IPS-18a (cell line): ENCODE measurements around the gene VMP1.
"Not testable (repeated sequence)": the region's sequence is repeated elsewhere in the genome, so short reads cannot be mapped to it uniquely, and the experiment has no call there.

ENCODE experiments used
- H3K27ac ChIP-seq: one replicate; pipeline ENCODE4 v1.5.1; 2013; ENCODE audit warnings: low read length
- H3K27me3 ChIP-seq: one replicate; pipeline ENCODE4 v1.6.1; 2013; ENCODE audit warnings: mild to moderate bottlenecking, low read length; ENCODE audit not compliant: control insufficient read depth, insufficient read depth
- H3K36me3 ChIP-seq: one replicate; pipeline ENCODE4 v1.6.1; 2013; ENCODE audit warnings: low read depth, low read length; ENCODE audit not compliant: control insufficient read depth
- H3K4me1 ChIP-seq: one replicate; pipeline ENCODE4 v1.6.1; 2013; ENCODE audit warnings: low read depth, low read length; ENCODE audit not compliant: control insufficient read depth
- H3K4me3 ChIP-seq: one replicate; pipeline ENCODE4 v1.5.1; 2013; ENCODE audit warnings: low read length
- H3K9ac ChIP-seq: one replicate; pipeline ENCODE4 v1.6.1; 2013; ENCODE audit warnings: mild to moderate bottlenecking, low read length, moderate library complexity
- H3K9me3 ChIP-seq: one replicate; pipeline ENCODE4 v1.6.1; 2013; ENCODE audit warnings: low read depth, low read length; ENCODE audit not compliant: control insufficient read depth

Gene VMP1

DNA sequence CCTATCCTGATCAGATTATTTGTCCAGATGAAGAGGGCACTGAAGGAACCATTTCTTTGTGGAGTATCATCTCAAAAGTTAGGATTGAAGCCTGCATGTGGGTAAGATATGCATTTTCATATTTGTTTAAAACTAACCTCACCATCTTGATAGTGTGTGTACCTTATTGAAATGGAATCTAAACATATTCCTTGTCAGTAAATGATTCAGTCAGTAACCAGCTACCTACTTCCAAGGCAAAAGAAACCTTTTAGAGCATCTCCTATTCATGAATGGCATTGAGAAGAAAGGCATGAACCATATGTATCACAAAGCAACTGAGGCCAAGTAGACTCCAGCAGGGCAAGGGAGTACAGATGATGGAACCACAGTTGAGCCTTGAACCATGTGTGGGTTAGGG is 57.6 kb downstream of the VMP1 start:
- Histone ChIP-seq H3K27me3 (no peaks in the 10 kb centered on the region), H3K9me3 (no peaks in the 10 kb centered on the region), H3K36me3 (peaks cover 3% of the 10 kb centered on the region), H3K4me1 (peaks cover 8% of the 10 kb centered on the region), H3K4me3 (no peak overlapping the region), H3K27ac (no peak overlapping the region), H3K9ac (no peak overlapping the region)

DNA sequence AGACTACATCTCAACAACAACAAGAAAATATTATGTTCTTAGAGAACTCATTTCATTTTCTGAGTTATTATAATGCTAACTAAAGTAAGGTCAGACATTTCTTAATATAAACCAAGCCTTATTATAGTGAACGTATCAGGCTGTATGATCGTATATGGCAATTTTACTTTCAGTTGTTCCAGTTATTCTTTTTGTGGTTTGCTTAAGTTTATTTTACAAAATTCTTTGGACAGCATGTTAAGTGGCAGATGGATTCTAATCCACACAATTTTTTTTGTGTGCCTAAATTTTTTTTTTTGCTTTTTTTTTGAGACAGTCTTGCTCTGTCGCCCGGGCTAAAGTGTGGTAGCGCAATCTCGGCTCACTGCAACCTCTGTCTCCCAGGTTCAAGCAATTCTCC is 59.0 kb downstream of the VMP1 start:
- H3K4me1 ChIP-seq: peaks cover 5% of the 10 kb centered on the region
- no peak overlapping the region for H3K4me3 ChIP-seq
- no peak overlapping the region for H3K27ac ChIP-seq

DNA sequence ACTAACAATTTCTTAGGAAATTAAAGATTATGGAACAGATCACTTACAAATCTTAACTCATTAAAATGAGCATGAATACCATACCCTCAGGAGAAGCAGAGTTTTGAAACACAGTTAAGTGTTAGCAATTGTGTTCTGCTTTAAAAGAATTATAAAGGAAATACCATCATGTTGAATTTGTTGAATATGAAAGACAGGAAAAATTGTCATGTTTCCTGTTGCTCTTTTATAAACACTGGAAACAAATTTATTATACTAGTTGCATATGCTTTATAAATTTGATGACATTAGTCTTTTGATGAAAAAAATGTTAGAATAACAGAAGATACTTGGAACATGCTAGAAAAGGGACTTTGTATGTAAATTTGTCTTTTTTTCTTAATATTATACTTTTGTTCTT is 59.7 kb downstream of the VMP1 start:
- H3K9ac ChIP-seq: no peak overlapping the region
- no peaks in the 10 kb centered on the region for H3K27me3 ChIP-seq
- no peaks in the 10 kb centered on the region for H3K9me3 ChIP-seq
- H3K4me3 ChIP-seq: no peak overlapping the region
- no peak overlapping the region for H3K27ac ChIP-seq
- peaks cover 3% of the 10 kb centered on the region for H3K36me3 ChIP-seq
- H3K4me1 ChIP-seq: no peaks in the 10 kb centered on the region

More for the DNA sequence above, 59.0 kb downstream of the VMP1 start:
- H3K9me3 ChIP-seq: no peaks in the 10 kb centered on the region
- peaks cover 3% of the 10 kb centered on the region for H3K36me3 ChIP-seq
- H3K27me3 ChIP-seq: no peaks in the 10 kb centered on the region
- no peak overlapping the region for H3K9ac ChIP-seq

DNA sequence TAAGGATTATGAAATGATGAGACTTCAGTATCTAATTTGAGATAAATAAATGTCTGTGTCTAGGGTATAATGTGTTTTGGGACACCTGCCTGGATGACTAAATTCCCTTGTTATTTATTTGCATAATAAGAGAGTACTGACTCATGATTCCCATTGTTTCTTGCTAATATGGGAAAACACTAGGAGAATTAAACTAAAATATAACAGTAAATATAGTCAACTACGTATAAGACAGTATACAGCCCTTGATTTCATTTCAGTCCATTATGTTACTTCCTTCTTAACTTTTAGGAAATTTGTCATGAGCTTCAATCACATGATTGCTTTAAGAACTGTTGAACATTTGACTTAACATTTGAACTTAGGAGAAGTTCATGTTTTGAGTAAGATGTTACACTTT is 62.4 kb downstream of the VMP1 start:
- no peak overlapping the region for H3K4me3 ChIP-seq
- no peaks in the 10 kb centered on the region for H3K27me3 ChIP-seq
- H3K36me3 ChIP-seq: peaks cover 6% of the 10 kb centered on the region
- no peaks in the 10 kb centered on the region for H3K4me1 ChIP-seq
- no peak overlapping the region for H3K27ac ChIP-seq
- no peak overlapping the region for H3K9ac ChIP-seq
- H3K9me3 ChIP-seq: no peaks in the 10 kb centered on the region

DNA sequence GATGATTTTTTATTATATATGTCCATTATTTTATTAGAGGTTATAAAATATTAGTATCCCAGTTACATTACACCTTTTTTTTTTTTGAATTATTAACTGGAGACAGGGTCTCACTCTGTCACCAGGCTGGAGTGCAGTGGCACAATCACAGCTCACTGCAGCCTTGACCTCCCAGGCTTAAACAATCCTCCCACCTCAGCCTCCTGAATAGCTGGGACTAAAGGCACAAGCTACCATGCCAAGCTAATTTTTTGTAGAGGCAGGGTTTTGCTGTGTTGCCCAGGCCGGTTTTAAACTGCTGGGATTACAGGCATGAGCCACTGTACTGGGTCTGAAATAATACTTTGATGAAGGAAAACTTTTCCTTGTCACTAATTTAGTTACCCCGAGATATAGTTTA is 63.6 kb downstream of the VMP1 start:
- Histone ChIP-seq H3K4me1 (no peaks in the 10 kb centered on the region), H3K36me3 (peaks cover 3% of the 10 kb centered on the region), H3K27me3 (no peaks in the 10 kb centered on the region), H3K9ac (no peak overlapping the region), H3K9me3 (no peaks in the 10 kb centered on the region), H3K27ac (no peak overlapping the region), H3K4me3 (no peak overlapping the region)

DNA sequence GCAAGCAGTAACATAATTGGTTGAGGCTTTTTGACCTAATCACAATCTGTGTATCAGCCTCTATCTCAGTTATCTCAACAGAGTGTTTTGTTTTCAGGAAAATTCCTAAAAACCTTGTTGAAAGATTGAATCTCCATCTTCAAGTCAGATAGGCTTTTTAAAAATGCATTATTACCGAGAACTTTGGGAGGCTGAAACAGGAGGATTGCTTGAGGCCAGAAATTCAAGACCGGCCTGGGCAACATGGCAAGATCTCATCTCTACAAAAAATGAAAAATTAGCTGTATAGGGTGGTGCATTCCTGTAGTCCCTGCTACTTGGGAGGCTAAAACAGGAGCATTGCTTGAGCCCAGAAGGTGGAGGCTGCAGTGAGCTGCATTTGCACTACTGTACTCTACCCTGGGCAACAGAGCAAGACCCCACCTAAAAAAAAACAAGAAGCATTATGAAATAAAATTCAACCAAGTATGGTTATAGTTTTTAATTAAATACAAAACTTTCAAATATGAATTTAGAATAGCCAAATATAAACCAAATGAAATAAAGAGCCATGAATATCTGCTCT is 68.4 kb downstream of the VMP1 start:
- no peaks in the 10 kb centered on the region for H3K4me1 ChIP-seq
- H3K27ac ChIP-seq: no peak overlapping the region
- no peak overlapping the region for H3K9ac ChIP-seq
- no peaks in the 10 kb centered on the region for H3K9me3 ChIP-seq
- H3K27me3 ChIP-seq: no peaks in the 10 kb centered on the region
- H3K36me3 ChIP-seq: peaks cover 9% of the 10 kb centered on the region
- H3K4me3 ChIP-seq: no peak overlapping the region

DNA sequence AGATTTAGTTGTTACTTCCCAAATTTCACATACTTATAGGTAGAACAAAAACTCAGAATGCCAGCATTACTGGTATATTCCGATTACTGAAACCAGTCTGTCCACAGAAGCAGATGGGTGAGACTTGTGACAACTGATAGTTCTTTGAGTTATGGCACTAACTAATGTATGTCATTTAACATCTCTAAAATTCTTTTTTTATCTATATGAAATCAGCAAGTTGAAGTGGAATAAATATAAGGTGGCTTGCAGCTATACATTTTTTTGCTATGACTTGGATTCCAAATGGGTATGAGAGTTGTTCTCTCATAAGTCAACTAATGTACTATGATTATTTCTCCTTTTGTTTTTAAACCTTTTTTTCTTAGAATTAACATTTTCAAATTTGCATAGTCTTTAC is 69.1 kb downstream of the VMP1 start:
- Histone ChIP-seq H3K36me3 (peaks cover 9% of the 10 kb centered on the region), H3K4me1 (no peaks in the 10 kb centered on the region), H3K4me3 (no peak overlapping the region), H3K27ac (no peak overlapping the region), H3K9ac (no peak overlapping the region), H3K27me3 (no peaks in the 10 kb centered on the region), H3K9me3 (no peaks in the 10 kb centered on the region)

DNA sequence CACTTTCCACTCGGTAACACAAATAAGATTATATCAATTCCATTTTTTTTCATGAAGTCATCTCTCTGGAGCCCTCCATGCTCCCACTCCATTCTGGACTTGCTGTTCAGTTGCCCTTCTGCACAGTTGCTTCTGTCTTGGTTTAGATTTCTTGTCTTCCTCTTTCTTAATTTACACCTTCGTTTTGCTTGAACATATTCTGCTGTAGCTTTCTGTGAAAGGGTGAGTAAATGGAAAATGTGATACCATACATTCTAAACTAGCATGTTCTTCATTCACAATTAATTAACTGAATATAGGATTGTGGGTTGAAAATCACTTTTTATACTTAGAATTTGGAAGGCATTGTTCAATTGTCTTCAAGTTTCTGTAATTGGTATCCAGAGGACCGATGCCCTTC is 69.6 kb downstream of the VMP1 start:
- no peak overlapping the region for H3K9ac ChIP-seq
- no peaks in the 10 kb centered on the region for H3K4me1 ChIP-seq
- H3K9me3 ChIP-seq: no peaks in the 10 kb centered on the region
- H3K36me3 ChIP-seq: peaks cover 9% of the 10 kb centered on the region
- H3K4me3 ChIP-seq: no peak overlapping the region
- no peaks in the 10 kb centered on the region for H3K27me3 ChIP-seq
- H3K27ac ChIP-seq: no peak overlapping the region

DNA sequence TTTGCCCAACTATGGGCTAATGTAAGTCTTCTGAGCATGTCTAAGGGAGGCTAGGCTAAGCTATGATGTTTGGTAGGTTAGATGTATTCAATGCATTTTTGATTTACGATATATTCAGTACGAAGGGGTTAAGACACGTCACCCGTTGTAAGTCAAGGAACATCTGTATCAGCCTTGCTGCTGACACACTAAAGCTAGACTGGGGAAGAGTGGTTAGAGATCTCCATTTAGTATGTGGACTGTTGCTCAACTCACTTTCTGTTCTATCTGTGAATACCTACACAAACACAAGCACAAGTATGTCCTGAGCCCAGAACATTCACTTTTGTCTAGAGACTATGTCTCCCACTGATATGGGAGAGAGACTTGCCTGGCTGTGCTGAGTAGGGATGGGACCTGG is 71.5 kb downstream of the VMP1 start:
- Histone ChIP-seq H3K36me3 (peaks cover 9% of the 10 kb centered on the region), H3K9ac (no peak overlapping the region), H3K27ac (no peak overlapping the region), H3K9me3 (no peaks in the 10 kb centered on the region), H3K4me1 (peaks cover 10% of the 10 kb centered on the region), H3K27me3 (no peaks in the 10 kb centered on the region), H3K4me3 (no peak overlapping the region)

DNA sequence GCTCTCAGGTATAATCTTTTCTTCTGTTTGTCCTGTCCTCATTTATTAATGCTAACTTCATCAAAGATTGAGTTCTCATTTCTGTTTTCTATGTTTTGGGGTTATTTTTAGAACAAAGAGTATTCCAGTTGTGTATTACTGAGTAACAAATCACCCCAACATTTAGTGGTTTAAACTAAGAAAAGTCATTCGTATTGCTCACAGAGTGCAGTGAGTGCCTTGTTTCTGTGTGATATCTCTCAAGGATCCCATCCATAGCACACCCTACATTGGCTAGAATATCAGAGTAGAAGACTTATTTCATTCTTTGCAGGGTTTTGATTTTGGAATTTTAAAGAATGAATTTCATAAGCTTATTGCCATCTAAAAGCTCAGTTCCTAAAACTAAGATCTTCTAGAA is 72.1 kb downstream of the VMP1 start:
- Histone ChIP-seq H3K4me3 (no peak overlapping the region), H3K9ac (no peak overlapping the region), H3K36me3 (peaks cover 6% of the 10 kb centered on the region), H3K27ac (no peak overlapping the region), H3K9me3 (no peaks in the 10 kb centered on the region), H3K27me3 (no peaks in the 10 kb centered on the region), H3K4me1 (peaks cover 15% of the 10 kb centered on the region)

DNA sequence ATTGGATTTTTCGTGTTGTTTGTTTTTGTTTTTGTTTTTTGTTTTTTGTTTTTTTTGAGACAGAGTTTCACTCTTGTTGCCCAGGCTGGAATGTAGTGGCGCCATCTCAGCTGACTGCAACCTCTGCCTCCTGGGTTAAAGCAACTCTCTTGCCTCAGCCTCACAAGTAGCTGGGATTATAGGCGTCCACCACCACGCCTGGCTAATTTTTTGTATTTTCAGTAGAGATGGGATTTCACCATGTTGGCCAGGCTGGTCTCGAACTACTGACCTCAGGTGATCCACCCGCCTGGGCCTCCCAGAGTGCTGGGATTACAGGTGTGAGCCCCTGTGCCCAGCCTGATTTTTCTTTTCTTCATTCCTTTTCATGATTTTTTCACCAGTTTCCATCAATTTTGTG is 73.1 kb downstream of the VMP1 start:
- H3K36me3 ChIP-seq, H3K27ac ChIP-seq: not testable (repeated sequence)
- H3K4me1 ChIP-seq: peaks cover 16% of the 10 kb centered on the region

DNA sequence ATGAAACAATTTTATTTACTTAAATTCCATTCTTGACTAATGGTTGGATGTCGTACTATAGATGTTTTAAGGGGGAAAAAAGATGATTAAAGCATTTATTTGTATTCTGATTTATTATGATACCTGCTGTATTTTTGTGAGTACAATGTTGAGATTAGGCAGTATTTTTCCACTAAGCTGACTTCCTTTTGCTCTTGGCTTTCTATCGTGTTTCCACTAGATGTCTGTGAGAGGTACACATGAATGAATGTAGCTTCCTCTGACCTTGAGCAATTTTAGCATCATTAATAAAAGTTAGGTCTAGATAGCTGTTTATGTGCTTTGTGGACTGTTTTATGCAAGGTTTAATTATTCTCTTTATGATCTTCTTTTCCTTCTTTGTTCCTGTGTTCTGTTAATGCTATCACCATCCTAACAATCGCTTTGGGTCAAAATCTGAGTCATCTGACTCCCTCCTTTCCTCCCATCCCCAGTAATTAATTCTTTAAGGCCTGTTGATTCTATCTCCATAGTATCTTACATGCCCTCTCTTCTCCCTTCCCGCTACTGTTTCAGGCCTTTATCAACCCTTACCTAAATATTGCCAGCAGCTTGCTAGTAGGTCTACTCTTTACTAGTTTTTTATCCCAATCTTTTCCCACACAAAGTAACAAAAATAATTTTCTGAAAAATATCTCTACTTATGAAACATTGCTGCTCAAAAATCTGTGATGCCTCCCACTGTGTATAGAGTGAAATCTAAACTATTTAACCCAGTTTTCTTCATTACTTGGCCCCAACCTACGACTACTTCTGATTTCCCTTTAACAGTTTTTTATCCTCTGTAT is 76.0 kb downstream of the VMP1 start:
- no peak overlapping the region for H3K4me3 ChIP-seq
- no peak overlapping the region for H3K27ac ChIP-seq
- peaks cover 34% of the 10 kb centered on the region for H3K4me1 ChIP-seq
- H3K9ac ChIP-seq: no peak overlapping the region
- no peaks in the 10 kb centered on the region for H3K27me3 ChIP-seq
- no peaks in the 10 kb centered on the region for H3K36me3 ChIP-seq
- H3K9me3 ChIP-seq: no peaks in the 10 kb centered on the region

More for the DNA sequence above, 73.1 kb downstream of the VMP1 start:
- not testable (repeated sequence) for H3K27me3 ChIP-seq, H3K9me3 ChIP-seq, H3K4me3 ChIP-seq, H3K9ac ChIP-seq
